ENCODE data around the gene SERHL2.
A peak's percentile ranks its signal among the peaks of the same experiment; 100 is the strongest.

The SERHL2 gene

GRCh38 chr22:42584364-42584940, 30.7 kb downstream of the SERHL2 start:
- DNase-seq (ENCODE audit: low read depth in 1 of 2, low spot score in 1 of 2) = no peak
- no peaks in the 10 kb centered on the region for H3K27me3 ChIP-seq (ENCODE audit: insufficient read depth, poor library complexity, severe bottlenecking)
- TF ChIP-seq POLR2AphosphoS5 (IDR thresholded peaks at IDR 0.05; ENCODE audit: low read depth) (0 out of 2 replicates have a peak, but pooled peaks have one; percentile 2), REST (IDR thresholded peaks at IDR 0.05; ENCODE audit: insufficient replicate concordance, low read depth) (no peak), GABPA (IDR thresholded peaks at IDR 0.05; ENCODE audit: low read depth) (no peak), SPI1 (IDR thresholded peaks at IDR 0.05; ENCODE audit: borderline replicate concordance, low read depth) (no peak)
- TF ChIP-seq, protein P1, sequence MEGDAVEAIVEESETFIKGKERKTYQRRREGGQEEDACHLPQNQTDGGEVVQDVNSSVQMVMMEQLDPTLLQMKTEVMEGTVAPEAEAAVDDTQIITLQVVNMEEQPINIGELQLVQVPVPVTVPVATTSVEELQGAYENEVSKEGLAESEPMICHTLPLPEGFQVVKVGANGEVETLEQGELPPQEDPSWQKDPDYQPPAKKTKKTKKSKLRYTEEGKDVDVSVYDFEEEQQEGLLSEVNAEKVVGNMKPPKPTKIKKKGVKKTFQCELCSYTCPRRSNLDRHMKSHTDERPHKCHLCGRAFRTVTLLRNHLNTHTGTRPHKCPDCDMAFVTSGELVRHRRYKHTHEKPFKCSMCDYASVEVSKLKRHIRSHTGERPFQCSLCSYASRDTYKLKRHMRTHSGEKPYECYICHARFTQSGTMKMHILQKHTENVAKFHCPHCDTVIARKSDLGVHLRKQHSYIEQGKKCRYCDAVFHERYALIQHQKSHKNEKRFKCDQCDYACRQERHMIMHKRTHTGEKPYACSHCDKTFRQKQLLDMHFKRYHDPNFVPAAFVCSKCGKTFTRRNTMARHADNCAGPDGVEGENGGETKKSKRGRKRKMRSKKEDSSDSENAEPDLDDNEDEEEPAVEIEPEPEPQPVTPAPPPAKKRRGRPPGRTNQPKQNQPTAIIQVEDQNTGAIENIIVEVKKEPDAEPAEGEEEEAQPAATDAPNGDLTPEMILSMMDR (IDR thresholded peaks at IDR 0.05; ENCODE audit: insufficient read depth, low read length) = no peak
- no peak overlapping the region for H3K4me3 ChIP-seq (replicated peaks; ENCODE audit: insufficient read depth, low read length)
- no peak overlapping the region for H3K27ac ChIP-seq (replicated peaks)

GRCh38 chr22:42585096-42585495, 31.3 kb downstream of the SERHL2 start:
- no peak for DNase-seq (ENCODE audit: low read depth in 1 of 2, low spot score in 1 of 2)
- Histone ChIP-seq H3K27me3 (ENCODE audit: insufficient read depth, poor library complexity, severe bottlenecking) (no peaks in the 10 kb centered on the region), H3K27ac (replicated peaks) (no peak overlapping the region), H3K4me3 (replicated peaks; ENCODE audit: insufficient read depth, low read length) (no peak overlapping the region)
- TF ChIP-seq REST (IDR thresholded peaks at IDR 0.05; ENCODE audit: insufficient replicate concordance, low read depth) (no peak), POLR2AphosphoS5 (IDR thresholded peaks at IDR 0.05; ENCODE audit: low read depth) (no peak), GABPA (IDR thresholded peaks at IDR 0.05; ENCODE audit: low read depth) (no peak), SPI1 (IDR thresholded peaks at IDR 0.05; ENCODE audit: borderline replicate concordance, low read depth) (no peak)
- TF ChIP-seq, protein P1 (IDR thresholded peaks at IDR 0.05; ENCODE audit: insufficient read depth, low read length) = no peak

- Histone ChIP-seq H3K27ac (replicated peaks) (peak overlapping the region; percentile 14; the same call in 1 of the 2 replicates), H3K4me3 (replicated peaks; ENCODE audit: insufficient read depth, low read length) (no peak overlapping the region), H3K27me3 (ENCODE audit: insufficient read depth, poor library complexity, severe bottlenecking) (no peaks in the 10 kb centered on the region)
- TF ChIP-seq REST (IDR thresholded peaks at IDR 0.05; ENCODE audit: insufficient replicate concordance, low read depth) = no peak
- TF ChIP-seq, protein P1 (IDR thresholded peaks at IDR 0.05; ENCODE audit: insufficient read depth, low read length) = no peak
- TF ChIP-seq SPI1 (IDR thresholded peaks at IDR 0.05; ENCODE audit: borderline replicate concordance, low read depth) = no peak
- TF ChIP-seq POLR2AphosphoS5 (IDR thresholded peaks at IDR 0.05; ENCODE audit: low read depth) = no peak
- no peak for TF ChIP-seq GABPA (IDR thresholded peaks at IDR 0.05; ENCODE audit: low read depth)
- DNase-seq (ENCODE audit: low read depth in 1 of 2, low spot score in 1 of 2) = peak in 1 of 2 experiments; percentile 38
Measured at GRCh38 chr22:42586381-42586780, 32.6 kb downstream of the SERHL2 start.
